ENCODE measurements around the gene C2orf76. TPM values are rescaled to one million over a fixed set of nuclear protein-coding genes. Genes with fewer than 3 reads are reported as not detected.
"Not testable (repeated sequence)": the region's sequence is repeated elsewhere in the genome, so short reads cannot be mapped to it uniquely, and the experiment has no call there.

The C2orf76 gene
- total RNA-seq, 6 experiments from 2014 or later: 6.6 to 10.5 (median 8.9) TPM

- H3K27ac Mint-ChIP-seq: no peak overlapping the region
Measured at GRCh38 chr2:119383410-119384140, 16.9 kb upstream of the C2orf76 start.

GRCh38 chr2:119378566-119378965 lies 11.9 kb upstream of the C2orf76 start:
- TF ChIP-seq CTCF (IDR thresholded peaks at IDR 0.05): no peak
- no peak for DNase-seq
- no peaks in the 10 kb centered on the region for H3K4me1 Mint-ChIP-seq (ENCODE audit: low read depth)
- peaks cover 17% of the 10 kb centered on the region for H3K27me3 Mint-ChIP-seq (ENCODE audit: insufficient read depth)
- peaks cover 14% of the 10 kb centered on the region for H3K36me3 Mint-ChIP-seq (ENCODE audit: low read depth)
- H3K4me3 Mint-ChIP-seq: no peak overlapping the region
- H3K9me3 Mint-ChIP-seq: no peaks in the 10 kb centered on the region; the same call in 1 of the 2 replicates
- no peak overlapping the region for H3K27ac Mint-ChIP-seq

More at GRCh38 chr2:119383410-119384140, 16.9 kb upstream of the C2orf76 start:
- peaks cover 8% of the 10 kb centered on the region; the same call in 1 of the 2 replicates for H3K4me1 Mint-ChIP-seq (ENCODE audit: low read depth)
- no peaks in the 10 kb centered on the region for H3K36me3 Mint-ChIP-seq (ENCODE audit: low read depth)
- TF ChIP-seq CTCF (IDR thresholded peaks at IDR 0.05): no peak
- DNase-seq: no peak
- no peak overlapping the region for H3K4me3 Mint-ChIP-seq
- peaks cover 22% of the 10 kb centered on the region for H3K27me3 Mint-ChIP-seq (ENCODE audit: insufficient read depth)
- no peaks in the 10 kb centered on the region for H3K9me3 Mint-ChIP-seq

DNA sequence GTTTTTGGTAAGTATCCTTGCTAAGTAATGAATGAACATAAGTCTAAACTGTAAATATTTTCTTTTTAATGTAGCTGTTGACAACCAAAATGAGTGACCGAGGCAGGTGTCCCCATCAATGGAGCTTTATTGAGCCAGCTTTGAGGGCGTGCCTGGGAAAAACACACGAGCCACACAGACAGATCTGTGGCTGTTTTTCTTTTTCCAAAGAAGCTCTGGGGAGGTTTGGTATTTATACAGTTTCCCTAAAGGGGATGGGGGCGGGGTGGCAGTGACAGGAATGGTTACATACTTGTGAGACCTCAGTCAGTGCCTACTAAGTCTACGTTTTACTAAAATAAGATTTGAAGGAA lies 11.3 kb upstream of the C2orf76 start:
- Mint-ChIP-seq H3K4me3 (no peak overlapping the region), H3K27ac (no peak overlapping the region), H3K27me3 (ENCODE audit: insufficient read depth) (peaks cover 14% of the 10 kb centered on the region), H3K4me1 (ENCODE audit: low read depth) (no peaks in the 10 kb centered on the region), H3K9me3 (no peaks in the 10 kb centered on the region; the same call in 1 of the 2 replicates), H3K36me3 (ENCODE audit: low read depth) (peaks cover 20% of the 10 kb centered on the region)
- DNase-seq: no peak
- no peak for TF ChIP-seq CTCF (IDR thresholded peaks at IDR 0.05)

DNA sequence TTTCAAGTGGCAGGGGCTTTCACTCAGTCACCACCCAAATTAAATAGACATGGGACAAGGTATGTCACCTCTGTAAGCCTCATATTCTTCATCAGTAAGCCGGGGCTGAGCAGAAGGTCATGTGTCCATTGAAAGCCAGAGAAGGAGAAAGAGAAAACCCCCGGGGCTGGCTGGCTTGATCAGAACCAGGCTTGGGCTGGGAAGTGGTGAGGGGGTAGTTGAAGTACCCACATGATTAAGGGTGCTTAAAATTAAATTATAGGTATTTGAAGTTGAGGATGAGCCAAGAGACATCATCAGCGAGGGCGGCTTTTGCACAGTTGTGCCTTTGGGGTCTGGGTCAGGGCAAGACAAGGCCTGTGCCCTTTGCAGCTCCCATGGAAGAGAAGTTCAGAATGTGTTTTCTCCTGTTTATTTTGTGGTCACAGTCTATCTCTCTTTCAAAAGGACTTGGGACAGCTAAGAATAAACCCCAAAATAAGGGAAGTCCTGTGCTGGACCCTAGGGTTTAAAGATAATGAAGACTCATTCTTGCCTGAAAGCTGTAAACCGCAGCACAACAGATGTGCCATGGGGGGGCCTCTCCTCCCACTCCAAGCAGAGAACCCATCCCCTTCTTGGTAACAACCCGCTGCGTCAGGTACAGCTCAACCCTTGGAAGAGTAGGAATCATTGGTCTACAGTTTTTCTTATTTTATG lies 10.8 kb upstream of the C2orf76 start:
- Mint-ChIP-seq H3K9me3 (no peaks in the 10 kb centered on the region; the same call in 1 of the 2 replicates), H3K4me3 (no peak overlapping the region), H3K4me1 (ENCODE audit: low read depth) (no peaks in the 10 kb centered on the region), H3K27ac (no peak overlapping the region), H3K36me3 (ENCODE audit: low read depth) (peaks cover 25% of the 10 kb centered on the region), H3K27me3 (ENCODE audit: insufficient read depth) (peaks cover 16% of the 10 kb centered on the region)
- DNase-seq: no peak
- no peak for TF ChIP-seq CTCF (IDR thresholded peaks at IDR 0.05)

DNA sequence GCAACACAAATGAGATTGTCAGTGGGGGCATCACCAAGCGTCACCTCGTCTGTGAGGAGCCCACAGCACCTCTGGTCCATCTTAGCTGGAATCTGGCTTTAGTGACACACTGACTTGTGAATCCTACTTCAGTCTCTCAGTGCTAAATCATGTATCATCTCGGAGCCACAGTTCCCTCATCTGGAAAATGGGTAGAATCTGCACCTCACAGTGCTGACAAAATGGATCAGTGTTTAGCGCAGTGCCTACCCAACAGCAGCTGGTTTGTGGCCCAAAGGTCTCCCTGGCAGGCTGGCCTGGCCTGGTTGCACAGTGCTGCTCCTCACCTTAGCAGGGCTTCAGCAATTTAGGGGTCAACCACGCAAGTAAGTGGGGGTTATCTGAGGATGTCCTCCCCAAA lies 10.2 kb upstream of the C2orf76 start:
- Mint-ChIP-seq H3K9me3 (no peaks in the 10 kb centered on the region; the same call in 1 of the 2 replicates), H3K27me3 (ENCODE audit: insufficient read depth) (peaks cover 11% of the 10 kb centered on the region), H3K36me3 (ENCODE audit: low read depth) (peaks cover 25% of the 10 kb centered on the region), H3K4me3 (no peak overlapping the region), H3K4me1 (ENCODE audit: low read depth) (no peaks in the 10 kb centered on the region), H3K27ac (no peak overlapping the region)
- no peak for DNase-seq
- no peak for TF ChIP-seq CTCF (IDR thresholded peaks at IDR 0.05)

- H3K4me1 Mint-ChIP-seq (ENCODE audit: low read depth); H3K27me3 Mint-ChIP-seq (ENCODE audit: insufficient read depth); H3K9me3 Mint-ChIP-seq; H3K27ac Mint-ChIP-seq; DNase-seq; H3K4me3 Mint-ChIP-seq: not testable (repeated sequence)
- H3K36me3 Mint-ChIP-seq (ENCODE audit: low read depth): peaks cover 26% of the 10 kb centered on the region
Measured at GRCh38 chr2:119376406-119376805, 9.8 kb upstream of the C2orf76 start.

GRCh38 chr2:119373907-119374745 lies 7.5 kb upstream of the C2orf76 start:
- DNase-seq; H3K27ac Mint-ChIP-seq; H3K9me3 Mint-ChIP-seq; H3K4me1 Mint-ChIP-seq (ENCODE audit: low read depth); H3K27me3 Mint-ChIP-seq (ENCODE audit: insufficient read depth); H3K4me3 Mint-ChIP-seq: not testable (repeated sequence)
- H3K36me3 Mint-ChIP-seq (ENCODE audit: low read depth): peaks cover 42% of the 10 kb centered on the region
